ENCODE measurements around the gene ZMYND19.

ZMYND19 gene

DNA sequence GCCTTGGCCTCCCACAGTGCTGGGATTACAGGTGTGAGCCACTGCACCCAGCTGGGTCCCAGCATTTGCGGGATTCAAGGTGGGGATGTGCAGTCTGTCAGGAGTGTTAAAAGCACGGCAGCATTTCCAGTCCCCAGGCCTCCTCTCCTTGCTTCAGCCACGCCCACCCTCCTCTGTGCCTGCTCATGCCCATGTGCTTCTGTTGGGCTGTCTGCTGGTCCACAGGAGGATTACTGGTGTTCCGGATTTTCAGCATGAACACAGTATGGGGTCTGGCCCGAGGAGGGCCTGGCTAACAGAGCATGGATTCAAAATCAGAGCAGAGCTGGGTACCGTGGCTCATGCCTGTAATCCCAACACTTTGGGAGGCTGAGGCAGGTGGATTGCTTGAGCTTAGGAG is 20.6 kb upstream of the ZMYND19 start:
- Histone ChIP-seq H3K27me3 (peaks cover 5% of the 10 kb centered on the region), H3K4me1 (no peaks in the 10 kb centered on the region), H3K4me3 (ENCODE audit: low read depth, low read length) (no peak overlapping the region), H3K36me3 (peaks cover 9% of the 10 kb centered on the region), H3K9me3 (no peaks in the 10 kb centered on the region; the same call in 1 of the 2 replicates)
- DNase-seq = no peak
- TF ChIP-seq CTCF (IDR thresholded peaks at IDR 0.05; ENCODE audit: low read depth, low read length) = no peak

DNA sequence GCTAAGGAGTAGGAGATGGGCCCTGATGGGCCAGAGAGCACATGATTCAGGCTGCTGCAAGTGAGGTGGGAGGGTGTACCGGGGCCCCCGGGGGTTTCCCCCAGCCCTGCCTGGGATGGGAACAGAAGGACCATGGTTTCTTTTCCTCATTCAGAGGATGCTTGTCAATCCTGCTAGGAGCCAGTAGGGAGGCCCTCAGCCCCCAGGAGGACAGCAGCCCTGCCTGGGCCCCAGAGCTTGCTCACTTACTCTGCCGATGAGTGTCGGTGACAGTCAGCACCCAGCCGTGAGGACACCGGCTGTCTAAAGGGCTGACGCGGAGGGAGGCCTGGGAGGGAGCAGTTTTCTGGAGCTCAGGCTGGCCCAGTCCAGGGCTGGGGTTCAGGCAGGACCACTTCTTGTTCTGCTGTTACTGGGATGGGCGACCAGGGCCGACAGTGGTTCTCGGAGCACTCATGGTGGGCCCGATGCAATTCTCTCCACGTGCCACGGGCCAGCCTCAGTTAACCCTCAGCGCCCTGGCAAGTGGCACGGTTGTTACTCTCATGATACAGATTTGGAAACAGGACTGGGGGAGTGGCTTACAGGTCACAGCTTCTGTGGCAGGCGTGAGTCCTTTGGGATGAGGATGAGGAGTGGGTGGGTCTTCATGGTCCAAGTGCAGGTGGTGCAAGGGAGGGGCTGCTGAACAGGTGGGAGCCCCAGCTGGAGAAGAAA is 17.0 kb upstream of the ZMYND19 start:
- no peaks in the 10 kb centered on the region; the same call in 1 of the 2 replicates for H3K4me1 ChIP-seq
- H3K36me3 ChIP-seq = no peaks in the 10 kb centered on the region
- no peak for DNase-seq

DNA sequence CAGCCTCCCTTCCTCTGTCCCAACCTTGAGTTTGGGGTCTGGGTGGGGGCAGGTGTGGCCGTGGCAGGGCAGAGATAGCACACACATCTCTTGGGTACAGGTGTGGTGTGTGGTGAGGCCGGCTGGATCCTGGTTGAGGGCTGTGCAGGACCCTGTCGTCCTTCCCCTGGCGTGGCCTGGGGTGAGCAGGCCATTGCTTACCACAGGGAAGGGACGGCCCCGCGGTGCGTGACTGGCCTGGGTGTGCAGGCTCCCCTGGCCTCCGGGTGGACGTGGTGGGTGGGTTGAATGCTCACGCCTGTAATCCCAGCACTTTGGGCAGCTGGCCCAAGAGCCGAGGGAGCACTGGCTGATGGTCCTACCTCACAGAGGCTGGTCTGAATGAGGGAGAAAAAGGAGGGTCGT is 16.4 kb upstream of the ZMYND19 start:
- no peaks in the 10 kb centered on the region for H3K36me3 ChIP-seq
- H3K4me1 ChIP-seq = no peaks in the 10 kb centered on the region; the same call in 1 of the 2 replicates
- no peak for TF ChIP-seq CTCF (IDR thresholded peaks at IDR 0.05; ENCODE audit: low read depth, low read length)
- no peak overlapping the region for H3K4me3 ChIP-seq (ENCODE audit: low read depth, low read length)
- H3K9me3 ChIP-seq = no peaks in the 10 kb centered on the region; the same call in 1 of the 2 replicates
- DNase-seq = no peak
- peaks cover 8% of the 10 kb centered on the region for H3K27me3 ChIP-seq

More for the DNA sequence above, 17.0 kb upstream of the ZMYND19 start:
- Histone ChIP-seq H3K27me3 (peaks cover 8% of the 10 kb centered on the region), H3K4me3 (ENCODE audit: low read depth, low read length) (no peak overlapping the region), H3K9me3 (no peaks in the 10 kb centered on the region; the same call in 1 of the 2 replicates)
- TF ChIP-seq CTCF (IDR thresholded peaks at IDR 0.05; ENCODE audit: low read depth, low read length) = no peak

GRCh38 chr9:137606005-137606621 is 15.8 kb upstream of the ZMYND19 start:
- Histone ChIP-seq H3K4me1 (no peaks in the 10 kb centered on the region; the same call in 1 of the 2 replicates), H3K27me3 (peaks cover 8% of the 10 kb centered on the region), H3K4me3 (ENCODE audit: low read depth, low read length) (peak overlapping the region; percentile 49), H3K36me3 (no peaks in the 10 kb centered on the region), H3K9me3 (no peaks in the 10 kb centered on the region; the same call in 1 of the 2 replicates)
- peak; percentile 35 for DNase-seq
- TF ChIP-seq CTCF (IDR thresholded peaks at IDR 0.05; ENCODE audit: low read depth, low read length) = no peak

DNA sequence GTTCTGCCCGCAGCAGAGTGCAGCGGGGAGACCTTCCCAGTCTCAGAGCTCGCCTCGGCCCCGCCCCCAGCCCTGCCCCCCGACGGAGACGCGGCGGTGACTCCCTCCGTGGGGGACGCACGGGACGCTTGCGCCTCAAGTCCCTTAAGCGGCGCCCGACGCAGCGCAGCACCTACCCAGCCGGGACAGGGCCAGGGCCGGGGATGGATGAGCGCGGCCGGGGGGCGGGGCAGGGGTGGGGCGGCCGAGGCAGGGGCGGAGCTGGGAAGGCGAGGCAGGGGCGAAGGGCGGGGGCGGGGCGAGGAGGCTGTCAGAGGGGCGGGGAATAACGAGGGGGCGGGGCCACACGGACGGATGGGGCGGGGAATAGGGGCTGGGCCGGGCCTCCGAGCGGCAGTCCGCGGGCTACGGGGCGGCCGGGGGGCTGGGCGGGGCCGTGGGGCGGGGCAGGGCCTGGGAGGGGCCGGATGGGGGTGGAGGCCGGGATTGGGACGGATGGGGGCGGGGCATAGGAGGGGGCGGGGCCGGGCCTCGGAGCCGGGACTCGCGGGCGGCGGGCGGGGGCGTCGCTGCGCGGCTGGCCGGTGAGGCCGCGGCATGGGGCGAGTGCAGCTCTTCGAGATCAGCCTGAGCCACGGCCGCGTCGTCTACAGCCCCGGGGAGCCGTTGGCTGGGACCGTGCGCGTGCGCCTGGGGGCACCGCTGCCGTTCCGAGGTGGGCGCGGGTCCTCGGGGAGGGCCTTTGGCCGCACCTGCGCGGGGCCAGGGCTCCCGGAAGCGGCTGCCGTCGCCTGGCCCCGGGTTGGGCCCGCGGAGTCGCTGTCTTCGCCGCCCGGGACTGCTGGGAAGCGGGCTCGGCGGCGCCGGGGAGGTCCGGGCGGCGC is 15.1 kb upstream of the ZMYND19 start, which contains the start of gene ARRDC1:
Gene ARRDC1, plus strand, starts transcription at position 566 of the 884 bp plus-strand sequence. Its CDS starts 32 bp downstream, at position 598.
- Histone ChIP-seq H3K4me3 (ENCODE audit: low read depth, low read length) (peak within 1 kb of the TSS; percentile 49), H3K27me3 (peaks cover 8% of the 10 kb centered on the region), H3K9me3 (no peaks in the 10 kb centered on the region; the same call in 1 of the 2 replicates), H3K4me1 (no peaks in the 10 kb centered on the region; the same call in 1 of the 2 replicates), H3K36me3 (no peaks in the 10 kb centered on the region)
- DNase-seq = peak; percentile 96
- TF ChIP-seq CTCF (IDR thresholded peaks at IDR 0.05; ENCODE audit: low read depth, low read length) = no peak
